GM03348 (cell line): ENCODE data around the gene RCE1.

Source experiments
- DNase-seq: peaks from one replicate; pipeline ENCODE4 v3.0.0; 2012; ENCODE audit warnings: low spot score

The RCE1 gene

GRCh38 chr11:66857234-66857926 lies 14.1 kb downstream of the RCE1 start:
- DNase-seq: no peak

DNA sequence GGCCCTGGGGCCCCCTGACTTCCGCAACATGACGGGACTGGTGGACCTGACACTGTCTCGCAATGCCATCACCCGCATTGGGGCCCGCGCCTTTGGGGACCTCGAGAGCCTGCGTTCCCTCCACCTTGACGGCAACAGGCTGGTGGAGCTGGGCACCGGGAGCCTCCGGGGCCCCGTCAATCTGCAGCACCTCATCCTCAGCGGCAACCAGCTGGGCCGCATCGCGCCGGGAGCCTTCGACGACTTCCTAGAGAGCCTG lies 14.6 kb downstream of the RCE1 start:
- no peak for DNase-seq

- no peak for DNase-seq
Measured at GRCh38 chr11:66858186-66858938, 15.1 kb downstream of the RCE1 start.

- DNase-seq: no peak
Measured at GRCh38 chr11:66858939-66859685, 15.9 kb downstream of the RCE1 start.

- no peak for DNase-seq
Measured at GRCh38 chr11:66859686-66860448, 16.6 kb downstream of the RCE1 start.

- no peak for DNase-seq
Measured at GRCh38 chr11:66860449-66860831, 17.2 kb downstream of the RCE1 start.

DNA sequence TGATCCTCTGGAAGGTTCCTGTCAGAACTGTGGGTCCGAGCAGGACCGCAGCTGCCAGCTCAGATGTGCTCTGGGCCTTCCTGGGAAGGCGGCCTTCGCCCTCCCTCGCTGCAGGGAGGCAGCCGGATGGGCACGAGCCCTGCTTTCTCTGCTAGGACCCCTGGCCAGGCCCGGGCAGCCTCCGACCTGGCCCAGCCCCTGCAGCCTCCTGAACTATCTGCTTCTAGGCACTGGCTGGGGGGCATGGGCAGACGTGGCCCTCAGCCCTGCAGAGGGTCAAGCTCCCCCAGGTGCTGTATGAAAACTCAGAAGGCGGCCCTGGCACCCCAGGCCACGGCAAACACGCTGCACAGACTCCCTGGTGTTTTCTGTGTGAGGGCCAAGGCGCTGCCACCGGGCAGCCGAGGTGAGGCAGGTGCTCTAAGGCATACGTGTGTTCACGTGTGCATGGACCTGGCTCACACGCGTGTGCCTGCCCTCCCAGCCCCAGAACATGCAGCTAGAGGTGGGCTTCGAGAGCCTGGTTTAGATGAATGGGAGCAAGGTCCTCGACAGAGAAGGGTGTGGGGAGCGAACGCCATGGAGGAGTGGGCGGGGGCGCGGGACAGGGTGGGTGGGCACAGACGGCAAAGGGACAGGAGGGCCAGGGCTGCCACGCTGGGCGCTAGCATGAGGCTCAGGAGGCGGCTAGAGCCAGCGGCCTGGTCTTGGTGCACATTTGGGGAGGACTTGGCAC lies 18.0 kb downstream of the RCE1 start:
- DNase-seq: no peak

GRCh38 chr11:66861774-66862558 lies 18.7 kb downstream of the RCE1 start:
- DNase-seq: no peak

GRCh38 chr11:66862559-66863037 lies 19.4 kb downstream of the RCE1 start:
- no peak for DNase-seq

- DNase-seq: no peak
Measured at GRCh38 chr11:66863428-66864125, 20.3 kb downstream of the RCE1 start.

DNA sequence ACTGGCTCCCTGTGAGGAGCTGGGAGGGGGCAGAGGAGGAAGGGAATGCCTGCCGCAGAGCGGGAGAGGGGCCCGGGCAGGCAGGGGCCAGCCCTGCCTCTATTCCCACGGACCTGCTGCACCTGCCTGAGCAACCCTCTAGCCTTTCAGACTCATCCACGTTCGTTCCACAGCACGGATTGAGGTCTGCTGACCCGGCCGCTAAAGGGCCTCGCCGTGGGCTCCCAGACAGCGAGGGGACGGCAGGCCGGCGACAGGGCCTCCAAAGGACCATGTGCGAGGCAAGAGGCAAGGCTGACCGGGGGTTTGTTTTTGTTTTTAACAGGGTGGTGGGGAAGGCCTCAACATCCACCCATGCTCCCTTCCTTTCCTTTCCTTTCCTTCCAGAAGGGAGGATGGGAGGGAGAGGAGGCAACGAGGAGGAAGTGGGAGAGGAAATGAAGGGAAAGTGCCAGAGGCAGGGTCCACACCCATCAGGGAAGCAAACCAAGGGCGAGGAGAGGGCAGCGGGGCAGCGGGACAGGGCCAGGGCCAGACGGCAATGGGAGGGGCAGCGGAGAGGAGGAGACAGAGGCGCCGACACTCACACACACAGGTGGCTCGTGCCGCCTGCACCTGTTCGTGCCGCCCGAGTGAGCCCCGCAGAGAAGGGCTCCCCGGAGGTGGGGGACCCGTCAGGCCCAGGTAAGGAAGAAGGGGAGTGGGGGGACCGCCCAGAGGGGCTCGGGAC lies 21.1 kb downstream of the RCE1 start:
- DNase-seq: no peak

- no peak for DNase-seq
Measured at GRCh38 chr11:66864924-66865697, 21.9 kb downstream of the RCE1 start.

DNA sequence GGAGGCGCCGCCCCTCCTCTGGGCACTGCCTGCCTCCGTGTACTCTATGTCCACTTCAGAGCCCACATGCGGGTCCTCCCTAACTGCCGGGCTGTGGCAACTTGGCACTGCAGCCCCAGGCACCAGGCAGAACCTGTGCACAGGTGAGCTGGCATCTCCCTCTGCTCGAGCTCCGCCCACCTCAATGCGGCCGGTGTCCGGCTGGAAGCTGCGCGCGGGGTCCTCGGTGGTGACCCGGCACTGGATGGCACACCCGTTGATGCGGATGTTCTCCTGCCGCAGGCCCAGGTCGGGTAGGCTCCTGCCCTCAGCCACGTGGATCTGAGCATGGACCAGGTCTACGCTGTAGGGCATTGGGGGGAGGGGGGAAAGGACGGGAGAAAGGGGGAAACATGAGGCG lies 22.8 kb downstream of the RCE1 start:
- no peak for DNase-seq

GRCh38 chr11:66866511-66866986 lies 23.3 kb downstream of the RCE1 start:
- no peak for DNase-seq

DNA sequence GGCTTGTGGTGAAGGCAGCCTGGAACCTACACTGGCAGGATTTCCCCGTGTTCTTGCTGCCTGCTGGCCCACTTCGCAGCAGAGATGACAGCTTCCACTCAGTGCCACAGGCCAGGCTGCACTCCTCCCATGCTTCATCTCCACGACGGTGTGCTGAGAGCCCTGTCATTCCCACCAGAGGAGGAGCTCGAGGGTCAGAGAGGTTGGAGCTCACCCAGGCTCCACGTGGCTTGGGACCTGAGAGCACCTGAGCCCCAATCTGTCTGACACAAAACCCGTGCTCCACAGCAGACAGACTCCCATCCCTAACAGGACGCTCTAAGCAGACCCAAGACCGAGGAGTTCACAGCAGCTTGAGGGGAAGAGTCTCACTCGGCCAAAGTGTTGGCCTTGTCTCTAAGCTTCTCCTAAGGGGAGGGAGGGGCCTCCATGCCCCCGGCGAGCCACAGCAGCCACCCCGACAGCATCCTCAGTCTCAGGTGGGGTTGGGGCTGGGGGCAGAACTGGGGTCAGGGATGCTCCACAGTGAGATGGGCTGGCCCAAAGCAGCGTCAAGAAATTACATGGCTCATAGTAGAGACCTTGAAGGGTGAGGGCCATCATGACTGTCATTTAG lies 24.3 kb downstream of the RCE1 start:
- no peak for DNase-seq

- no peak for DNase-seq
Measured at GRCh38 chr11:66868082-66868725, 25.0 kb downstream of the RCE1 start.

- no peak for DNase-seq
Measured at GRCh38 chr11:66868726-66869566, 25.7 kb downstream of the RCE1 start.
